DOHH2 (cell line): ENCODE data around the gene NAP1L1.

Experiments used
- H3F3A ChIP-seq: fragments of 200-600 bp; sonication (generic), shearing (Covaris generic); 2 replicates; pipeline ENCODE4 v1.6.0; 2016; ENCODE audit warnings: antibody characterized with exemption, mild to moderate bottlenecking; ENCODE audit not compliant: control insufficient read depth, insufficient read depth
- H3K27ac ChIP-seq: fragments of 200-600 bp; sonication (generic); 2 replicates; pipeline ENCODE4 v1.5.1; 2014; ENCODE audit warnings: low read depth, mild to moderate bottlenecking, low read length, moderate library complexity
- H3K27me3 ChIP-seq: fragments of 200-600 bp; sonication (generic); 2 replicates; pipeline ENCODE4 v1.6.1; 2014; ENCODE audit warnings: mild to moderate bottlenecking, low read length, mixed read lengths; ENCODE audit not compliant: control insufficient read depth
- H3K36me3 ChIP-seq: fragments of 200-600 bp; sonication (generic); 2 replicates; pipeline ENCODE4 v1.6.1; 2014; ENCODE audit warnings: mild to moderate bottlenecking, low read length, moderate library complexity, mixed read lengths; ENCODE audit not compliant: control insufficient read depth
- H3K4me1 ChIP-seq: fragments of 200-600 bp; sonication (generic); 2 replicates; pipeline ENCODE4 v1.6.1; 2014; ENCODE audit warnings: mild to moderate bottlenecking, low read length, mixed read lengths; ENCODE audit not compliant: control insufficient read depth
- H3K4me2 ChIP-seq: fragments of 200-600 bp; sonication (generic); 2 replicates; pipeline ENCODE4 v1.6.0; 2014; ENCODE audit warnings: mild to moderate bottlenecking, low read length, moderate library complexity
- H3K4me3 ChIP-seq: fragments of 200-600 bp; sonication (generic); 2 replicates; pipeline ENCODE4 v1.5.1; 2014; ENCODE audit warnings: mild to moderate bottlenecking, low read length, mixed read lengths
- H3K79me2 ChIP-seq: fragments of 200-600 bp; sonication (generic); 2 replicates; pipeline ENCODE4 v1.6.1; 2014; ENCODE audit warnings: mild to moderate bottlenecking, low read length, mixed read lengths; ENCODE audit not compliant: control insufficient read depth
- H3K9me2 ChIP-seq: fragments of 200-600 bp; sonication (generic); replicated peaks from 2 replicates; pipeline ENCODE4 v1.6.1; 2014; ENCODE audit warnings: mild to moderate bottlenecking, low read length, mixed read lengths; ENCODE audit not compliant: control insufficient read depth
- H3K9me3 ChIP-seq: fragments of 200-600 bp; sonication (generic); 2 replicates; pipeline ENCODE4 v1.6.1; 2014; ENCODE audit warnings: antibody characterized with exemption, low read length, mixed read lengths; ENCODE audit not compliant: control insufficient read depth, insufficient read depth
- H4K20me1 ChIP-seq: fragments of 200-600 bp; sonication (generic); 2 replicates; pipeline ENCODE4 v1.6.0; 2014; ENCODE audit warnings: low read depth, mild to moderate bottlenecking, antibody characterized with exemption, low read length, moderate library complexity; ENCODE audit not compliant: control insufficient read depth, insufficient read depth
- EZH2phosphoT487 ChIP-seq: fragments of 200-600 bp; sonication (generic); IDR thresholded peaks from 2 replicates; pipeline ENCODE4 v1.6.1; 2017; ENCODE audit warnings: borderline replicate concordance, mild to moderate bottlenecking, antibody characterized with exemption, low read length, moderate library complexity, mixed read lengths
- TF ChIP-seq, protein P1 (sequence below): fragments of 200-600 bp; sonication (generic); IDR thresholded peaks from one replicate; pipeline ENCODE4 v1.5.1; 2014; ENCODE audit warnings: antibody characterized with exemption, mild to moderate bottlenecking, low read depth, low read length; ENCODE audit not compliant: poor library complexity, severe bottlenecking

The NAP1L1 gene

DNA sequence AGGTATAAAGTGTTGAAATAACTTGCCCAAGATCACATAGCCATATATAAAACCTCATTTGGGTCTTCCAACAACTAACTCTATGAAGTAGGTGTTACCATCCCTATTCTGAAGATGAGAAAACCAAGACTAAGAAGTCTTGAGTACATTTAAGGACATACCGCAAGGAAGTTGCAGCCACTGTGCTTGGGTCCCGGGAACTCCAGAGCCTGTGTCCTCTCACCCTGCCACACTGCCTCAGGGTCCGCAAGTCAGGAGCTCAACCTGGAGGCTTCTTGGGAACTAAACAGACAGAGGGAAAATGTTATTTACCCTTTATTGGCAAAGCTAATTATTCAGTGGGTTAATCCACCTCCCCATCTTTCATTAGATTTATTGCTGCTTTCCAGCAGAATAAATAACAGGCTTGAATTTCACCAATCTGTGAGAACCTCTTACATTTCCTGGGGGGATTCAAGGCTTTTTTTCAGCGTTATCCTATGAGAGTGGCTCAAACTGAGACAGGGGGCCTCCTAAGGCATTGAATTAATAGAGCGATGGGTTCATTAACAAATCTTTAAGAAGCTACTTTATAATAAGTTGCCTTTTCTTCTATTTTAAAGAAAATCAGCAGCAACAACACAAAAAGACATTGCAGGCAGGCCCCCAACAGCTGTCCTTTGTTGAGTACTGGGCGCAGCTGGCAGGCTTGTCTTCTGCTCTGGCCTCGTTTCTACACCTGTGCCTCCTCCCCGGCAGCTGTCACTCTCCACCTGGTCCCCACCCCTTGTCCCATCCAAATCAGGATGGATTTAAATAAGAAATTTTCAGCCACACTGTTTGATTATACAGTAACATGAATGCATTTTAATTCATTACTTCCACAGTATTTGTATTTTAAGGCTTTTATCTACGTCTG lies 78.2 kb downstream of the NAP1L1 start:
- no peaks in the 10 kb centered on the region for H3K79me2 ChIP-seq
- no peak overlapping the region for H3K27ac ChIP-seq
- H3K36me3 ChIP-seq: no peaks in the 10 kb centered on the region
- H3K9me3 ChIP-seq: no peaks in the 10 kb centered on the region
- no peak overlapping the region for H3K4me3 ChIP-seq
- no peaks in the 10 kb centered on the region for H3K4me1 ChIP-seq
- H3K4me2 ChIP-seq: no peak overlapping the region
- H3F3A ChIP-seq: no peaks in the 10 kb centered on the region
- no peaks in the 10 kb centered on the region for H4K20me1 ChIP-seq
- 0 out of 2 replicates have a peak, but pooled peaks cover 2% of the 10 kb centered on the region for H3K27me3 ChIP-seq
- no peak for TF ChIP-seq EZH2phosphoT487
- TF ChIP-seq, protein P1, sequence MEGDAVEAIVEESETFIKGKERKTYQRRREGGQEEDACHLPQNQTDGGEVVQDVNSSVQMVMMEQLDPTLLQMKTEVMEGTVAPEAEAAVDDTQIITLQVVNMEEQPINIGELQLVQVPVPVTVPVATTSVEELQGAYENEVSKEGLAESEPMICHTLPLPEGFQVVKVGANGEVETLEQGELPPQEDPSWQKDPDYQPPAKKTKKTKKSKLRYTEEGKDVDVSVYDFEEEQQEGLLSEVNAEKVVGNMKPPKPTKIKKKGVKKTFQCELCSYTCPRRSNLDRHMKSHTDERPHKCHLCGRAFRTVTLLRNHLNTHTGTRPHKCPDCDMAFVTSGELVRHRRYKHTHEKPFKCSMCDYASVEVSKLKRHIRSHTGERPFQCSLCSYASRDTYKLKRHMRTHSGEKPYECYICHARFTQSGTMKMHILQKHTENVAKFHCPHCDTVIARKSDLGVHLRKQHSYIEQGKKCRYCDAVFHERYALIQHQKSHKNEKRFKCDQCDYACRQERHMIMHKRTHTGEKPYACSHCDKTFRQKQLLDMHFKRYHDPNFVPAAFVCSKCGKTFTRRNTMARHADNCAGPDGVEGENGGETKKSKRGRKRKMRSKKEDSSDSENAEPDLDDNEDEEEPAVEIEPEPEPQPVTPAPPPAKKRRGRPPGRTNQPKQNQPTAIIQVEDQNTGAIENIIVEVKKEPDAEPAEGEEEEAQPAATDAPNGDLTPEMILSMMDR: no peak
- H3K9me2 ChIP-seq: no peaks in the 10 kb centered on the region

DNA sequence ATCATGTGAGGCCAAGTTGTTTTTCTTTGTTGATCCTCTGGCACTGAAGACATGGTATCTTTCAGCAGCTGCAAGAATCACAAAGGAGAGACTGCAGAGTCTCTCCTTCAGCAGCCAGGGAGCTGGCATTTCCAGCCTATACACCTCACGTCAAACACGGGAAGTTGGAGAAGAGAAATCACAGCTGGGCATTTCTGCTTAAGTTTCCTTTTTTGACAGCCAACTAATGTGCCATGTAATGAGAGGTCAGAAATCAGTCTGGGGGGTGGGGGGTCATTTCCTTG lies 81.2 kb downstream of the NAP1L1 start:
- H3K4me2 ChIP-seq: no peak overlapping the region
- no peak for TF ChIP-seq EZH2phosphoT487
- TF ChIP-seq, protein P1: no peak

DNA sequence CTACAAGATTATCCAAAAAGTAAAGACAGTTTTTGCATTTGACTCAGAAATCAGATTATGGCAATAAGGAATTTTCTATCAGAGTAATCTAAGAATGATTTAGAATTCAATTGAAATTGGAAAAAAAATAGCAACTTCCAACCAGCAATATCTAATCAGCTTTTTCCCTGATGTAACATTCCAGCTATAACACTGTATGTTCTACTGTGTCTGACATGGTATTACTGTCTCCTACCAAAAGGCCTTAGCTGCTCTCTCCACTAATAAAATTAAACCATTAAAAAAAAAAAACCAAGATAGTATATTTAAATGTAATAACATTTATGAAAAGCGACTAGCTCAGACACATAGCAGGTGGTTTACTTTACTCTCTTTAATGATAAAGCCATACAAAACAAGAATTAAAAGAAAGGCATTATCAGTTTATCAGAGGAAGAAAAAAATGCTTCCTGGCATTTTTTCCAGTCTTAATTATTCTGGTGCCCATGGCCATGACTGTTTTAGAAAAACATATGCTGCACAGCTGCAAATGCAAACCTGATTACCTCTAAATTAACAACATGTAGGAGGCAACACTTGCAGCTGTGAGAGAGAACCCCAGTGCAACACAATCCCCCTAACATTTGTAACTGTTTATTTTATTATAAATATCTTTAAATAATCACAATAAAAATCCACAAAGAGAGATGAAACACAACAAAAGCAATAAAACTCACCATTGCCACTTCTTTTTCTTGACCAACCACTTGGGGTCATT lies 81.7 kb downstream of the NAP1L1 start:
- Histone ChIP-seq H4K20me1 (no peaks in the 10 kb centered on the region), H3K9me3 (no peaks in the 10 kb centered on the region), H3K27ac (no peak overlapping the region), H3K27me3 (no peaks in the 10 kb centered on the region), H3K4me1 (no peaks in the 10 kb centered on the region), H3F3A (no peaks in the 10 kb centered on the region), H3K36me3 (no peaks in the 10 kb centered on the region), H3K9me2 (no peaks in the 10 kb centered on the region), H3K79me2 (no peaks in the 10 kb centered on the region), H3K4me3 (no peak overlapping the region), H3K4me2 (no peak overlapping the region)
- TF ChIP-seq EZH2phosphoT487: no peak
- TF ChIP-seq, protein P1: no peak

More for the DNA sequence above, 81.2 kb downstream of the NAP1L1 start:
- Histone ChIP-seq H3K4me1 (no peaks in the 10 kb centered on the region), H3K79me2 (no peaks in the 10 kb centered on the region), H4K20me1 (no peaks in the 10 kb centered on the region), H3K27ac (no peak overlapping the region), H3F3A (no peaks in the 10 kb centered on the region), H3K27me3 (0 out of 2 replicates have a peak, but pooled peaks cover 2% of the 10 kb centered on the region), H3K4me3 (no peak overlapping the region), H3K36me3 (no peaks in the 10 kb centered on the region), H3K9me2 (no peaks in the 10 kb centered on the region), H3K9me3 (no peaks in the 10 kb centered on the region)
